Upper lobe of left lung (tissue), 6 donors: ENCODE measurements around the gene ALOX12B. TPM values are rescaled to one million over a fixed set of nuclear protein-coding genes. Genes with fewer than 3 reads are reported as not detected.

Source experiments
- ATAC-seq, 2 donors: fragments of 200-7000 bp; cut with Tn5 transposase; one replicate each; pipeline ENCODE4 v1.9.1; 2022; ENCODE audit warnings: mild to moderate bottlenecking in 2 of 2, moderate library complexity in 2 of 2; ENCODE audit not compliant: low FRiP score in 2 of 2
- DNase-seq, 2 donors: peaks; one replicate each; pipeline ENCODE4 v3.0.0-alpha.2; 2019 to 2020
- H3K27ac ChIP-seq, 4 donors: fragments of 200-600 bp; sonication (generic); one replicate each; pipeline ENCODE4 v1.5.1; 2016 to 2019
- H3K27me3 ChIP-seq, 4 donors: fragments of 200-600 bp; sonication (generic); one replicate each; pipeline ENCODE4 v1.5.1; 2017 to 2019
- H3K36me3 ChIP-seq, 4 donors: fragments of 200-600 bp; sonication (generic); one replicate each; pipeline ENCODE4 v1.5.1; 2016 to 2019
- H3K4me1 ChIP-seq, 4 donors: fragments of 200-600 bp; sonication (generic); one replicate each; pipeline ENCODE4 v1.5.1; 2018 to 2019
- H3K4me3 ChIP-seq, 4 donors: fragments of 200-600 bp; sonication (generic); one replicate each; pipeline ENCODE4 v1.5.1; 2017 to 2019; ENCODE audit warnings: mild to moderate bottlenecking in 2 of 4, moderate library complexity in 1 of 4
- H3K9me3 ChIP-seq, 4 donors: fragments of 200-600 bp; sonication (generic); one replicate each; pipeline ENCODE4 v1.5.1; 2018 to 2019
- EP300 ChIP-seq, 4 donors: sonication (generic); formaldehyde crosslinking; IDR thresholded peaks; one replicate each; pipeline ENCODE4 v1.5.1; 2017; ENCODE audit warnings: antibody characterized with exemption in 4 of 4, control low read depth in 2 of 4
- POLR2A ChIP-seq, 4 donors: fragments of 450-650 bp; IDR thresholded peaks; one replicate each; pipeline ENCODE4 v1.5.1; 2016 to 2017; ENCODE audit warnings: antibody characterized with exemption in 4 of 4, mild to moderate bottlenecking in 2 of 4
- POLR2AphosphoS5 ChIP-seq, 2 donors: sonication (generic); formaldehyde crosslinking; IDR thresholded peaks; one replicate each; pipeline ENCODE4 v1.5.1; 2017; ENCODE audit warnings: antibody characterized with exemption in 2 of 2
- WGBS, 2 donors: methylation state at CpG; one replicate each; pipeline ENCODE4 v1.1.5; 2017 to 2018; 5-methylcytosine and 5-hydroxymethylcytosine counted together
- total RNA-seq, 6 donors: library from RNA; depleted of rRNA in 4 of 6; stranded (reverse); fragments of >200 nt in 4 of 6; gene quantifications; one replicate each; pipeline versions ENCODE4 v1.1.0 to v1.2.1, GENCODE V29; 2016 to 2021
- TF ChIP-seq, protein P1 (sequence below), 6 experiments: fragments of 450-650 bp in 4 of 6; fragments of 200-600 bp in 2 of 6; sonication (generic) in 2 of 6; IDR thresholded peaks; one replicate each; pipeline ENCODE4 v1.5.1; 2016 to 2019; ENCODE audit warnings: antibody characterized with exemption in 6 of 6
- donor health status: DM: no; HTN: no; CAD: no; lungs with moderate emphysema.
- donor health status: DM: no; HTN: yes; CAD: no; lungs with severe emphysema.

Gene ALOX12B
- total RNA-seq, 6 donors from 2014 or later = not detected

DNA sequence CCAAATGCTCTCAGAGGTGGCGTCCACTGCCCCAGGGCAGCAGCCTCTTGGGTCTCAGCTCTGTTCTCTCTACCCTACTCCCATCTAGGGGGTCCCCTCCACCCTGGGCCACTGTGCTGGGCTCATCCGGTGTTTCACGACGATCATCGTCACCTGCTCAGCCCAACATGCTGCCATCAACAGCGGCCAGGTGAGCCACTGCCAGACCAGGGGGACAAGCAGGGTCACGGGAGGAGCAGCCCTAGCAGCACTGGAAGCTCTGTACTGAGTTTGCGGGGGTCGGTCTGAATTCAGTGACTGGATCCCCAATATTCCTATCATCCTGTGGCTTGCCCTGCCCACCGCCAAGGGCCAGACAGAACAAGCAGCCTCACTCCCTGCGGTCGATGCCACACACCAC is 16.0 kb downstream of the ALOX12B start:
- H3K27ac ChIP-seq = no peak overlapping the region
- TF ChIP-seq POLR2AphosphoS5 (IDR thresholded peaks at IDR 0.05) = no peak
- TF ChIP-seq, protein P1, sequence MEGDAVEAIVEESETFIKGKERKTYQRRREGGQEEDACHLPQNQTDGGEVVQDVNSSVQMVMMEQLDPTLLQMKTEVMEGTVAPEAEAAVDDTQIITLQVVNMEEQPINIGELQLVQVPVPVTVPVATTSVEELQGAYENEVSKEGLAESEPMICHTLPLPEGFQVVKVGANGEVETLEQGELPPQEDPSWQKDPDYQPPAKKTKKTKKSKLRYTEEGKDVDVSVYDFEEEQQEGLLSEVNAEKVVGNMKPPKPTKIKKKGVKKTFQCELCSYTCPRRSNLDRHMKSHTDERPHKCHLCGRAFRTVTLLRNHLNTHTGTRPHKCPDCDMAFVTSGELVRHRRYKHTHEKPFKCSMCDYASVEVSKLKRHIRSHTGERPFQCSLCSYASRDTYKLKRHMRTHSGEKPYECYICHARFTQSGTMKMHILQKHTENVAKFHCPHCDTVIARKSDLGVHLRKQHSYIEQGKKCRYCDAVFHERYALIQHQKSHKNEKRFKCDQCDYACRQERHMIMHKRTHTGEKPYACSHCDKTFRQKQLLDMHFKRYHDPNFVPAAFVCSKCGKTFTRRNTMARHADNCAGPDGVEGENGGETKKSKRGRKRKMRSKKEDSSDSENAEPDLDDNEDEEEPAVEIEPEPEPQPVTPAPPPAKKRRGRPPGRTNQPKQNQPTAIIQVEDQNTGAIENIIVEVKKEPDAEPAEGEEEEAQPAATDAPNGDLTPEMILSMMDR (IDR thresholded peaks at IDR 0.05) = no peak
- H3K4me3 ChIP-seq = no peak overlapping the region
- H3K27me3 ChIP-seq = peaks cover 0 to 34% (median 23%) of the 10 kb centered on the region in 4 donors
- H3K9me3 ChIP-seq = no peaks in the 10 kb centered on the region
- peaks cover 30 to 40% (median 33%) of the 10 kb centered on the region in 4 donors for H3K4me1 ChIP-seq
- 85 to 91% methylated on average over 8 to 12 of the region's 12 CpGs for WGBS, 2 donors
- no peak for ATAC-seq
- no peaks in the 10 kb centered on the region for H3K36me3 ChIP-seq
- no peak for DNase-seq

DNA sequence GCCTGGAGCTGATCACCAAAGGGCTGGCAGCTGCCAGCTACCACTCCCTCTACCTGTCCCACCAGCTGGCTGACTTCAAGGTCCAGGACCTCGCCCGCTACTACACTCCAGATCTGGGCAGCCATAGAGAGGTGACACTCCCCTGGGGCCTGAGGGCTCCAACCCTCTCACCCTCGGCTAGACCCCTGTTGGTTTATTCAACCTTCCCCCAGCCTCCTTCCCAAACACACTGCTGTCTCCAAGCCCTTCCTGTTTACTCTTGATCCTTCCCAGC is 18.0 kb downstream of the ALOX12B start:
- DNase-seq (no peak), ATAC-seq (no peak)
- peaks cover 30 to 40% (median 33%) of the 10 kb centered on the region in 4 donors for H3K4me1 ChIP-seq
- H3K27ac ChIP-seq = peak overlapping the region in 3 of 4 donors; percentile 30 to 59 (median 32)
- H3K4me3 ChIP-seq = no peak overlapping the region
- TF ChIP-seq POLR2A (IDR thresholded peaks at IDR 0.05) (no peak), EP300 (IDR thresholded peaks at IDR 0.05) (no peak), POLR2AphosphoS5 (IDR thresholded peaks at IDR 0.05) (no peak)
- TF ChIP-seq, protein P1 (IDR thresholded peaks at IDR 0.05) = no peak
- no peaks in the 10 kb centered on the region for H3K9me3 ChIP-seq
- peaks cover 0 to 24% (median 18%) of the 10 kb centered on the region in 4 donors for H3K27me3 ChIP-seq
- no peaks in the 10 kb centered on the region for H3K36me3 ChIP-seq
- WGBS, 2 donors = 61 to 70% methylated on average over 3 of the region's 3 CpGs

DNA sequence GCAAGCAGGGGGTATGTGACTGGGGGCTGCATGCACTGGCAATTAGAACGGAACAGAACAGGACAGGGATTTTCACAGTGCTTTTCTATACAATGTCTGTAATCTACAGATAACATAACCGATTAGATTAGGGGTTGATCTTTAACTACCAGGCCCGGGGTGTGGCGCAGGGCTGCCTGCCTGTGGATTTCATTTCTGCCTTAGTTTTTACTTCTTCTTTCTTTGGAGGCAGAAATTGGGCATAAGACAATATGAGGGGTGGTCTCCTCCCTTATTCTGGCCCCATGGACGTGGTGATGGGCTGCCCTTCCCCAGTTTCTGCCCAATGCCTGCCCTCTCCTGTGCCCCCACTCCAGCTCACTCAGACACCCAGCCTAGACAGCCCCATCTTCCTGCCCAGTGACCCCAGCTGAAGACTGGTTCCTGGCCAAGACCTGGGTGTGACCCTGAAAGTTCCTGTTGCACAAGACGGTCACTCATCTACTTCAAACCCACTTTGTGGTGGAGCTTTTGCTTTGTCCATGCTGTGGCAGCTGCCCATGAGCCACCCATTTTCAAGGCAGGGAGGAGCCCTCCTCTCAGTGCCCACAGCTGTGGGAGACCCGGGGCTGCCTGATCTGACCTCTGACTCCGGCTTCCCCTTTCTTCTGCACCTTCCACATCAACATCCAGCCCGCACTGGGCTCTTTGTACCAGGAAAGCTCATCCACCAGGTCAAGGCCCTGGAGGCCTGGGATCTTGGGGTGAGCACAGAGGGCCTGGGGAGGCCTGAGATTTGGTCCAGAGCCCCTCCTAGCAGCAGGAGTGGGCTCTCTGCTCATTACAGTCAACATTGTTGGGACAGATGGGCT is 18.6 kb downstream of the ALOX12B start:
- TF ChIP-seq POLR2A (IDR thresholded peaks at IDR 0.05) (no peak), POLR2AphosphoS5 (IDR thresholded peaks at IDR 0.05) (peak; percentile 20 to 42)
- DNase-seq = peak in 1 of 2 donors; percentile 77
- Histone ChIP-seq H3K36me3 (no peaks in the 10 kb centered on the region), H3K4me3 (no peak overlapping the region), H3K9me3 (no peaks in the 10 kb centered on the region), H3K4me1 (peaks cover 29 to 39% (median 32%) of the 10 kb centered on the region in 4 donors), H3K27me3 (peaks cover 0 to 23% (median 14%) of the 10 kb centered on the region in 4 donors), H3K27ac (peak overlapping the region in 3 of 4 donors; percentile 30 to 59 (median 32))
- peak; percentile 17 to 73 for ATAC-seq
- 57% methylated on average over 8 to 9 of the region's 9 CpGs for WGBS, 2 donors

DNA sequence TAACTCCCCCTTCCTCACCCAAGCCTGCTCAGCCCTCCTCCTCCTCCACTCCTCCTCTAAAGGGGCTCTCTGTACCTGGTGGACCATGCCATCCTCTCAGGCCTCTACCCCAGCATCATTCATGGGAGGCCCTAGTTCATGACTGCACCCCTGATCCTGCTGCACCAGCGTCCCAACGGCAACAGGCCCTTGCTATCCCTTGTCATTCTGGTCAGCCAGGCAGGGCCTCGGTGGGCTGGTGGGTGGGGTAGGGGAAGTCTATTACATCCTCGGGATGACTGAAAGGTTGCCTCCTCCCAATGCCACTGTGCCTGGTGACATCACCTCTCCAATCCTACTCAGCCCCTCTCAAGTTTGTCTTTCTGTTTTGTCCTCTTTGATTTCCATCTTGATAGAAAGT is 19.7 kb downstream of the ALOX12B start:
- Histone ChIP-seq H3K4me3 (no peak overlapping the region), H3K9me3 (no peaks in the 10 kb centered on the region), H3K4me1 (peaks cover 19 to 35% (median 21%) of the 10 kb centered on the region in 4 donors), H3K36me3 (no peaks in the 10 kb centered on the region), H3K27me3 (peaks cover 0 to 21% (median 7%) of the 10 kb centered on the region in 4 donors), H3K27ac (no peak overlapping the region)
- WGBS, 2 donors = 74 to 81% methylated on average over 4 of the region's 4 CpGs
- ATAC-seq = no peak
- DNase-seq = no peak
- no peak for TF ChIP-seq POLR2AphosphoS5 (IDR thresholded peaks at IDR 0.05)
- TF ChIP-seq EP300 (IDR thresholded peaks at IDR 0.05) = no peak
- TF ChIP-seq, protein P1 (IDR thresholded peaks at IDR 0.05) = no peak
- no peak for TF ChIP-seq POLR2A (IDR thresholded peaks at IDR 0.05)

DNA sequence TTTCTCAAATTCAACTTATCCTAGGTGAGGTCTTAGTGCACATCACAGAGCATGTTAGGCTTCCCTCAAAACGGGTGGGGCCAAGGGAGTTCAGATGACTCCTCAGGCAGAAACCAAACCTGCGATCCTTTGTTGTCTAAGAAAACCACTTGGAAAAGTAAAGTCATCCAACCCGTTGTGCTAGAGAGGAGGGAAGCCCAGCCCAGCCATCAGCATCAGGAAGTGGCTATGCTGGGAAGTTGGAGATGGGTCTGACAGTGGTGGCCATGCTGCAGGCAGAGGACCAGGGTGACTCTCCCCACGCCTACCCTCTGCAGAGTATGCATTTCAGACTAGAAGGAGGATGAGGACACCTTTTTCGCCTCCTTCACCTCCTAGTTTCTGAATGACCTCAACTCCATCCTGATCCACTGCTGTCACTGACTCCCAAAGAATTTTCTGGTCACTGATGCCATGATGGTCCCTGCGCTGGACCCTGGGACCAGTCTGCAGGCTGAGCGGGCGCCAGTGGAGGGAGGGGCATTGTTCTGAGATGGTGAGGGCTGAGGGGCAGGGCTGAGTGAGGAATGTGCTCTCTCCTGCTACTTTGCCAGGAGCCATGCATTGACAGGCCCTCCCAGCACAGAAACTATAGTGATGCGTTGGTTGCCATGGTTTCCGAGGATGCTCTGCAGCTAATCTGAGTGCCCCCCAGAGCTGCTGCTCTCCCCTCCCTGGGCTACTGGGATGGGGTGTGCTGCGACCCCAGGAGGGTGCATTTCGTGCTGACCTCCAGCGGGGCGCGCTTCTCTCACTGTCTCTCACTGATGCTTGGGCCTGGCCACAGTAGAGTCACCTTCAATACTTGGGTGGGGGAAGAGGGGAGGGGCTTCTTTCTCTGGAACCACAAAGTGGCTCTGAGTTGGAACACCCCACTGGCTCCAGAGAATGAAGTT is 20.4 kb downstream of the ALOX12B start:
- Histone ChIP-seq H3K36me3 (no peaks in the 10 kb centered on the region), H3K4me3 (no peak overlapping the region), H3K4me1 (peaks cover 13 to 33% (median 15%) of the 10 kb centered on the region in 4 donors), H3K9me3 (no peaks in the 10 kb centered on the region), H3K27me3 (peaks cover 0 to 21% (median 3%) of the 10 kb centered on the region in 4 donors), H3K27ac (no peak overlapping the region)
- TF ChIP-seq POLR2A (IDR thresholded peaks at IDR 0.05) = no peak
- DNase-seq = no peak
- WGBS, 2 donors = 66 to 72% methylated on average over 10 to 15 of the region's 15 CpGs
- no peak for ATAC-seq
